ENCODE results near the gene CEP112. TPM values are rescaled to one million over a fixed set of nuclear protein-coding genes. Genes with fewer than 3 reads are reported as not detected.

The CEP112 gene
- total and polyA plus RNA-seq, 2 of the 13 experiments (the other 11 are each of a cell fraction or from before 2014, with no cell fraction given): 1.2 to 3.4 TPM

DNA sequence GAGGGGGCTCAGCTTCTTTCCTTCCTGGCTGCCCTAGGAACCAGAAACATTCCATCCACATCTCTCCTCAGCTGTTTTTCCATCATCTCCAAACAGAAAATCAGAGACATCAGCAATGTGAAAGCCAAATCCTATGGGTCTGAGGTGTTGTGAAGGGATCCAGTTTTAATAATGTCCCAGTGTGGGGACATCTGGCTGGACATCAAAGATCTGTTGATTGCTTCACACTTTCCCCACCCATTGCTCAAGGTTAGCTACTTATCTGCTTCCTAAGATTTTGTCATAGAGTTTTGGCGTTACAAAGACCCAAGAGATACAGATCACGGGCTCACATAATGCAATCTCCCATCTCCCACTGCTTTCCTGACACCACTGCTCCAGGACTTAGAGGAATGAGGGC is 582.6 kb downstream of the CEP112 start:
- Histone ChIP-seq H3K27ac (ENCODE audit: extremely low read length, insufficient read depth, low read length) (no peak overlapping the region), H3K9me3 (ENCODE audit: low read length) (no peaks in the 10 kb centered on the region), H3K36me3 (replicated peaks in 1 of 2; ENCODE audit: control insufficient read depth in 1 of 2, insufficient read depth in 2 of 2, low read length in 2 of 2) (no peaks in the 10 kb centered on the region), H2AFZ (ENCODE audit: low read length) (no peak overlapping the region), H3K4me2 (ENCODE audit: low read depth, low read length) (no peak overlapping the region), H3K79me2 (ENCODE audit: insufficient read depth, low read length) (no peaks in the 10 kb centered on the region), H3K4me3 (replicated peaks in 1 of 3; ENCODE audit: insufficient read depth in 1 of 3, low read depth in 2 of 3, low read length in 3 of 3) (no peak overlapping the region), H4K20me1 (ENCODE audit: insufficient read depth, low read length) (no peaks in the 10 kb centered on the region), H3K4me1 (ENCODE audit: insufficient read depth, low read length) (peaks cover 15% of the 10 kb centered on the region), H3K27me3 (ENCODE audit: control insufficient read depth in 1 of 2, insufficient read depth in 2 of 2, low read length in 2 of 2) (no peaks in the 10 kb centered on the region), H3K9ac (ENCODE audit: insufficient read depth, low read depth, low read length) (no peak overlapping the region)
- ATAC-seq (no peak), DNase-seq (ENCODE audit: low spot score) (peak; percentile 53), FAIRE-seq (no peak)
- 9% methylated on average over 2 of the region's 2 CpGs for WGBS (ENCODE audit: low lambda C conversion rate)
- no TSS peak for BruUV-seq (replicated peaks)
- in situ Hi-C loops (cut with HindIII; ENCODE audit: extremely low pct_ligation_motif_present, low pct_unique_long_range_greater_than_20kb): no loop called here
- ChIA-PET CTCF (ENCODE audit: low intra/inter-chr PET ratio, low total read pairs) (no interaction called here), POLR2A (interaction anchor here (1.2 kb wide), 1 partner anchor 12 kb away, joined by 3 read pairs; no protein-coding TSS in a partner anchor)
- intact Hi-C loops (cut with micrococcal nuclease; ENCODE audit: unreplicated experiment): no loop called here
- no peak for TF ChIP-seq ARNT (IDR thresholded peaks at IDR 0.05)
- TF ChIP-seq CEBPB (IDR thresholded peaks at IDR 0.05; ENCODE audit: borderline replicate concordance, low read depth, low read length): peak; percentile 78; the same call in 1 of the 2 replicates
- TF ChIP-seq, protein P1, sequence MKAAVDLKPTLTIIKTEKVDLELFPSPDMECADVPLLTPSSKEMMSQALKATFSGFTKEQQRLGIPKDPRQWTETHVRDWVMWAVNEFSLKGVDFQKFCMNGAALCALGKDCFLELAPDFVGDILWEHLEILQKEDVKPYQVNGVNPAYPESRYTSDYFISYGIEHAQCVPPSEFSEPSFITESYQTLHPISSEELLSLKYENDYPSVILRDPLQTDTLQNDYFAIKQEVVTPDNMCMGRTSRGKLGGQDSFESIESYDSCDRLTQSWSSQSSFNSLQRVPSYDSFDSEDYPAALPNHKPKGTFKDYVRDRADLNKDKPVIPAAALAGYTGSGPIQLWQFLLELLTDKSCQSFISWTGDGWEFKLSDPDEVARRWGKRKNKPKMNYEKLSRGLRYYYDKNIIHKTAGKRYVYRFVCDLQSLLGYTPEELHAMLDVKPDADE (CRISPR knock-in tag; IDR thresholded peaks at IDR 0.05): no peak
- TF ChIP-seq NBN (conservative IDR thresholded peaks at IDR 0.05): no peak
- TF ChIP-seq, protein P2, sequence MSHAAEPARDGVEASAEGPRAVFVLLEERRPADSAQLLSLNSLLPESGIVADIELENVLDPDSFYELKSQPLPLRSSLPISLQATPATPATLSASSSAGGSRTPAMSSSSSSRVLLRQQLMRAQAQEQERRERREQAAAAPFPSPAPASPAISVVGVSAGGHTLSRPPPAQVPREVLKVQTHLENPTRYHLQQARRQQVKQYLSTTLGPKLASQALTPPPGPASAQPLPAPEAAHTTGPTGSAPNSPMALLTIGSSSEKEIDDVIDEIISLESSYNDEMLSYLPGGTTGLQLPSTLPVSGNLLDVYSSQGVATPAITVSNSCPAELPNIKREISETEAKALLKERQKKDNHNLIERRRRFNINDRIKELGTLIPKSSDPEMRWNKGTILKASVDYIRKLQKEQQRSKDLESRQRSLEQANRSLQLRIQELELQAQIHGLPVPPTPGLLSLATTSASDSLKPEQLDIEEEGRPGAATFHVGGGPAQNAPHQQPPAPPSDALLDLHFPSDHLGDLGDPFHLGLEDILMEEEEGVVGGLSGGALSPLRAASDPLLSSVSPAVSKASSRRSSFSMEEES (CRISPR knock-in tag; IDR thresholded peaks at IDR 0.05): no peak
- peak; percentile 56; the same call in 1 of the 2 replicates for TF ChIP-seq HMG20A (CRISPR knock-in tag; IDR thresholded peaks at IDR 0.05; ENCODE audit: borderline replicate concordance)
- TF ChIP-seq HNRNPUL1 (IDR thresholded peaks at IDR 0.05; ENCODE audit: low read depth, low read length): no peak
- TF ChIP-seq TCF7 (IDR thresholded peaks at IDR 0.05; ENCODE audit: low read depth): peak; percentile 41
- TF ChIP-seq, protein P3, sequence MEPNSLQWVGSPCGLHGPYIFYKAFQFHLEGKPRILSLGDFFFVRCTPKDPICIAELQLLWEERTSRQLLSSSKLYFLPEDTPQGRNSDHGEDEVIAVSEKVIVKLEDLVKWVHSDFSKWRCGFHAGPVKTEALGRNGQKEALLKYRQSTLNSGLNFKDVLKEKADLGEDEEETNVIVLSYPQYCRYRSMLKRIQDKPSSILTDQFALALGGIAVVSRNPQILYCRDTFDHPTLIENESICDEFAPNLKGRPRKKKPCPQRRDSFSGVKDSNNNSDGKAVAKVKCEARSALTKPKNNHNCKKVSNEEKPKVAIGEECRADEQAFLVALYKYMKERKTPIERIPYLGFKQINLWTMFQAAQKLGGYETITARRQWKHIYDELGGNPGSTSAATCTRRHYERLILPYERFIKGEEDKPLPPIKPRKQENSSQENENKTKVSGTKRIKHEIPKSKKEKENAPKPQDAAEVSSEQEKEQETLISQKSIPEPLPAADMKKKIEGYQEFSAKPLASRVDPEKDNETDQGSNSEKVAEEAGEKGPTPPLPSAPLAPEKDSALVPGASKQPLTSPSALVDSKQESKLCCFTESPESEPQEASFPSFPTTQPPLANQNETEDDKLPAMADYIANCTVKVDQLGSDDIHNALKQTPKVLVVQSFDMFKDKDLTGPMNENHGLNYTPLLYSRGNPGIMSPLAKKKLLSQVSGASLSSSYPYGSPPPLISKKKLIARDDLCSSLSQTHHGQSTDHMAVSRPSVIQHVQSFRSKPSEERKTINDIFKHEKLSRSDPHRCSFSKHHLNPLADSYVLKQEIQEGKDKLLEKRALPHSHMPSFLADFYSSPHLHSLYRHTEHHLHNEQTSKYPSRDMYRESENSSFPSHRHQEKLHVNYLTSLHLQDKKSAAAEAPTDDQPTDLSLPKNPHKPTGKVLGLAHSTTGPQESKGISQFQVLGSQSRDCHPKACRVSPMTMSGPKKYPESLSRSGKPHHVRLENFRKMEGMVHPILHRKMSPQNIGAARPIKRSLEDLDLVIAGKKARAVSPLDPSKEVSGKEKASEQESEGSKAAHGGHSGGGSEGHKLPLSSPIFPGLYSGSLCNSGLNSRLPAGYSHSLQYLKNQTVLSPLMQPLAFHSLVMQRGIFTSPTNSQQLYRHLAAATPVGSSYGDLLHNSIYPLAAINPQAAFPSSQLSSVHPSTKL (CRISPR knock-in tag; IDR thresholded peaks at IDR 0.05): 0 out of 2 replicates have a peak, but pooled peaks have one; percentile 17
- TF ChIP-seq, protein P4, sequence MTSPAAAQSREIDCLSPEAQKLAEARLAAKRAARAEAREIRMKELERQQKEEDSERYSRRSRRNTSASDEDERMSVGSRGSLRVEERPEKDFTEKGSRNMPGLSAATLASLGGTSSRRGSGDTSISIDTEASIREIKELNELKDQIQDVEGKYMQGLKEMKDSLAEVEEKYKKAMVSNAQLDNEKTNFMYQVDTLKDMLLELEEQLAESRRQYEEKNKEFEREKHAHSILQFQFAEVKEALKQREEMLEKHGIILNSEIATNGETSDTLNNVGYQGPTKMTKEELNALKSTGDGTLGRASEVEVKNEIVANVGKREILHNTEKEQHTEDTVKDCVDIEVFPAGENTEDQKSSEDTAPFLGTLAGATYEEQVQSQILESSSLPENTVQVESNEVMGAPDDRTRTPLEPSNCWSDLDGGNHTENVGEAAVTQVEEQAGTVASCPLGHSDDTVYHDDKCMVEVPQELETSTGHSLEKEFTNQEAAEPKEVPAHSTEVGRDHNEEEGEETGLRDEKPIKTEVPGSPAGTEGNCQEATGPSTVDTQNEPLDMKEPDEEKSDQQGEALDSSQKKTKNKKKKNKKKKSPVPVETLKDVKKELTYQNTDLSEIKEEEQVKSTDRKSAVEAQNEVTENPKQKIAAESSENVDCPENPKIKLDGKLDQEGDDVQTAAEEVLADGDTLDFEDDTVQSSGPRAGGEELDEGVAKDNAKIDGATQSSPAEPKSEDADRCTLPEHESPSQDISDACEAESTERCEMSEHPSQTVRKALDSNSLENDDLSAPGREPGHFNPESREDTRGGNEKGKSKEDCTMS (CRISPR knock-in tag; conservative IDR thresholded peaks at IDR 0.05): no peak
- TF ChIP-seq CCDC6 (CRISPR knock-in tag; IDR thresholded peaks at IDR 0.05): no peak
- no peak for TF ChIP-seq SRY (CRISPR knock-in tag; IDR thresholded peaks at IDR 0.05)
- TF ChIP-seq NAIF1 (CRISPR knock-in tag; IDR thresholded peaks at IDR 0.05; ENCODE audit: borderline replicate concordance): no peak
- no peak for TF ChIP-seq ZNF367 (CRISPR knock-in tag; IDR thresholded peaks at IDR 0.05; ENCODE audit: borderline replicate concordance)
- no peak for TF ChIP-seq ZNF136 (CRISPR knock-in tag; IDR thresholded peaks at IDR 0.05; ENCODE audit: low read depth)
- no peak for TF ChIP-seq NONO (IDR thresholded peaks at IDR 0.05)
- no peak for TF ChIP-seq NONO (CRISPR knock-in tag; conservative IDR thresholded peaks at IDR 0.05)
- no peak for TF ChIP-seq MED1 (CRISPR knock-in tag; IDR thresholded peaks at IDR 0.05)
- TF ChIP-seq STAG1 (CRISPR knock-in tag; IDR thresholded peaks at IDR 0.05): no peak

All from HepG2 (cell line).